Gastroesophageal sphincter (tissue), 3 donors: ENCODE results near the gene TANGO6.

Source experiments
- EP300 ChIP-seq: sonication (generic); formaldehyde crosslinking; IDR thresholded peaks from one replicate; pipeline ENCODE4 v1.6.1; 2017; ENCODE audit warnings: antibody characterized with exemption, mild to moderate bottlenecking
- POLR2A ChIP-seq, 2 donors: fragments of 450-650 bp; IDR thresholded peaks; one replicate each; pipeline ENCODE4 v1.6.1; 2017; ENCODE audit warnings: antibody characterized with exemption in 2 of 2, mild to moderate bottlenecking in 2 of 2, moderate library complexity in 1 of 2
- POLR2AphosphoS5 ChIP-seq: sonication (generic); formaldehyde crosslinking; IDR thresholded peaks from one replicate; pipeline ENCODE4 v1.6.1; 2017; ENCODE audit warnings: antibody characterized with exemption
- TF ChIP-seq, protein P1 (sequence below), 4 experiments: fragments of 200-600 bp in 2 of 4; fragments of 450-650 bp in 2 of 4; sonication (generic) in 1 of 4; IDR thresholded peaks; one replicate each; pipeline ENCODE4 v1.5.1; 2017 to 2019; ENCODE audit warnings: antibody characterized with exemption in 4 of 4, mild to moderate bottlenecking in 2 of 4, moderate library complexity in 2 of 4

DNA sequence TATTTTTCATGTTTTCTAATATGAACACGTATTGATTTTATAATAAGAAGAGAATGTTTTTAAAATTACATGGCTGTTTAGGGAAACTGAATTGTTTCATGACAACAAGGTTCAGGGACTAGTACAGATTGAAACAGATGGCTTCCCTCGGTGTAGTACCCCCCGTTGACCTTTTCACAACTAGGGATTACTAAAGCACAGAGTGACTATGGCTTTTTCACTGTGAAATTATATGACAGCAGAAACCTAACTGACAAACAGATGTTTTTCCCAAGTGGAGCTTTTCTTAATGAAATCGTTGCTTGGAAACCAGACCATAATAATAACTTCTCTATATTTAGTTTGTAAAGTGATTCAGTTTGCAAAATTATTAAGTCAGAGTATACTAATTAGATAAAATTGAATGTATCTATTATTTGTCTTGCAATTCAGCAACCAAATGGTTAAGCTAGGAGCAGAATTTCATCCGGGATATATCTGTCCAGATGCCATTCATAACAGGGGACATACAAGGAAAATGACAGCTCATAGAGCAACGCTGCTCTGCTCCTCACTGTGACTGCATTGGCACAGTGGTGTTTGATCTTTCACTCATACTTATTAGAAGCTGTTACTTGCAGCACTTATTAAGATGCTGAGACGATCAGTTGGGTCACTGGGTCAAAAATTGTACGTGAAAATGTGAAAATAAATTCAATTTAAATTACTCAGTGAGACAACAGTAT, 111.7 kb downstream of the TANGO6 start:
- TF ChIP-seq, protein P1, sequence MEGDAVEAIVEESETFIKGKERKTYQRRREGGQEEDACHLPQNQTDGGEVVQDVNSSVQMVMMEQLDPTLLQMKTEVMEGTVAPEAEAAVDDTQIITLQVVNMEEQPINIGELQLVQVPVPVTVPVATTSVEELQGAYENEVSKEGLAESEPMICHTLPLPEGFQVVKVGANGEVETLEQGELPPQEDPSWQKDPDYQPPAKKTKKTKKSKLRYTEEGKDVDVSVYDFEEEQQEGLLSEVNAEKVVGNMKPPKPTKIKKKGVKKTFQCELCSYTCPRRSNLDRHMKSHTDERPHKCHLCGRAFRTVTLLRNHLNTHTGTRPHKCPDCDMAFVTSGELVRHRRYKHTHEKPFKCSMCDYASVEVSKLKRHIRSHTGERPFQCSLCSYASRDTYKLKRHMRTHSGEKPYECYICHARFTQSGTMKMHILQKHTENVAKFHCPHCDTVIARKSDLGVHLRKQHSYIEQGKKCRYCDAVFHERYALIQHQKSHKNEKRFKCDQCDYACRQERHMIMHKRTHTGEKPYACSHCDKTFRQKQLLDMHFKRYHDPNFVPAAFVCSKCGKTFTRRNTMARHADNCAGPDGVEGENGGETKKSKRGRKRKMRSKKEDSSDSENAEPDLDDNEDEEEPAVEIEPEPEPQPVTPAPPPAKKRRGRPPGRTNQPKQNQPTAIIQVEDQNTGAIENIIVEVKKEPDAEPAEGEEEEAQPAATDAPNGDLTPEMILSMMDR (IDR thresholded peaks at IDR 0.05): no peak
- no peak for TF ChIP-seq POLR2A (IDR thresholded peaks at IDR 0.05)
- TF ChIP-seq POLR2AphosphoS5: no peak
- no peak for TF ChIP-seq EP300
